PC-3 (cell line): ENCODE results near the gene CMC2. TPM values are rescaled to one million over a fixed set of nuclear protein-coding genes. Genes with fewer than 3 reads are reported as not detected.

Experiments
- ATAC-seq: fragments of 200-7000 bp; cut with Tn5 transposase; 2 replicates; pipeline ENCODE4 v1.9.1; 2020; ENCODE audit warnings: mild to moderate bottlenecking, moderate library complexity
- BruUV-seq: library from RNA; stranded (reverse); fragments of 400-500 nt; replicated peaks from 2 replicates; lab custom pipeline; 2021; lab: Mats Ljungman, UMichigan
- CTCF ChIA-PET: fragments of 300-600 bp; sonication (Branson Sonifier 250); formaldehyde crosslinking; loops from one replicate; lab custom pipeline; 2022; ENCODE audit warnings: antibody characterized with exemption; lab: Charles Lee
- POLR2A ChIA-PET: fragments of 300-600 bp; sonication (Branson Sonifier 250); formaldehyde crosslinking; loops from one replicate; lab custom pipeline; 2022; ENCODE audit warnings: antibody characterized with exemption; ENCODE audit not compliant: unreplicated experiment; lab: Charles Lee
- DNase-seq: peaks from one replicate; pipeline ENCODE4 v3.0.0-alpha.2; 2015
- H2AFZ ChIP-seq: fragments of 300-600 bp; sonication (generic); 2 replicates; pipeline ENCODE4 v1.6.0; 2016; ENCODE audit warnings: antibody characterized with exemption, low read length
- H3F3A ChIP-seq: fragments of 300-600 bp; sonication (generic); one replicate; pipeline ENCODE4 v1.6.0; 2017; ENCODE audit warnings: antibody characterized with exemption, low read length, control low read depth, mild to moderate bottlenecking; ENCODE audit not compliant: unreplicated experiment
- H3K27ac ChIP-seq: fragments of 300-600 bp; sonication (generic); 2 replicates; pipeline ENCODE4 v1.5.1; 2016; ENCODE audit warnings: mild to moderate bottlenecking, low read length
- H3K27me3 ChIP-seq: fragments of 300-600 bp; sonication (generic); 2 replicates; pipeline ENCODE4 v1.6.1; 2016; ENCODE audit warnings: low read length, mixed read lengths
- H3K36me3 ChIP-seq: fragments of 300-600 bp; sonication (generic); 2 replicates; pipeline ENCODE4 v1.6.1; 2016; ENCODE audit warnings: low read depth, mixed run types, low read length, mixed read lengths
- H3K4me1 ChIP-seq: fragments of 300-600 bp; sonication (generic); 2 replicates; pipeline ENCODE4 v1.5.1; 2016; ENCODE audit warnings: low read length; ENCODE audit not compliant: insufficient read depth
- H3K4me2 ChIP-seq: fragments of 300-600 bp; sonication (generic); 2 replicates; pipeline ENCODE4 v1.6.0; 2016; ENCODE audit warnings: low read length
- H3K4me3 ChIP-seq: fragments of 300-600 bp; sonication (generic); 2 replicates; pipeline ENCODE4 v1.5.1; 2016; ENCODE audit warnings: mild to moderate bottlenecking, low read length, mixed read lengths
- H3K79me2 ChIP-seq: fragments of 300-600 bp; sonication (generic); 2 replicates; pipeline ENCODE4 v1.6.1; 2017; ENCODE audit warnings: low read length, mixed read lengths
- H3K9ac ChIP-seq: fragments of 300-600 bp; sonication (generic); 2 replicates; pipeline ENCODE4 v1.6.0; 2016; ENCODE audit warnings: mild to moderate bottlenecking, low read length
- H3K9me2 ChIP-seq: fragments of 300-600 bp; sonication (generic); replicated peaks from 2 replicates; pipeline ENCODE4 v1.6.1; 2016; ENCODE audit warnings: mixed run types, low read length, mixed read lengths
- H3K9me3 ChIP-seq: fragments of 300-600 bp; sonication (generic); 2 replicates; pipeline ENCODE4 v1.6.1; 2016; ENCODE audit warnings: low read length, mixed read lengths
- H4K20me1 ChIP-seq: fragments of 300-600 bp; sonication (generic); 2 replicates; pipeline ENCODE4 v1.6.1; 2016; ENCODE audit warnings: low read length, mixed read lengths
- CTCF ChIP-seq: fragments of 300-600 bp; sonication (generic); conservative IDR thresholded peaks from 2 replicates; pipeline ENCODE4 v1.5.1; 2017; ENCODE audit warnings: antibody characterized with exemption, low read depth, mild to moderate bottlenecking, low read length
- EZH2 ChIP-seq: fragments of 300-600 bp; sonication (generic); IDR thresholded peaks from one replicate; pipeline ENCODE4 v1.6.1; 2017; ENCODE audit warnings: antibody characterized with exemption, mild to moderate bottlenecking, low read length; ENCODE audit not compliant: unreplicated experiment
- EZH2phosphoT487 ChIP-seq: fragments of 300-600 bp; sonication (generic); IDR thresholded peaks from 2 replicates; pipeline ENCODE4 v1.6.1; 2018; ENCODE audit warnings: mild to moderate bottlenecking, antibody characterized with exemption, low read length, borderline replicate concordance
- intact Hi-C: fragments of 100-400 bp; cut with micrococcal nuclease; formaldehyde crosslinking; loops from 2 replicates; pipeline ENCODE4 v1.9.0; 2023
- total RNA-seq: library from RNA; depleted of rRNA; stranded (reverse); fragments of >200 nt; gene quantifications from 2 replicates; pipeline ENCODE4 v1.2.3, GENCODE V29; 2014

CMC2 gene
- total RNA-seq, 1 experiment from 2014 or later: 86.2 TPM

- no peak overlapping the region for H3K9ac ChIP-seq
- TF ChIP-seq EZH2 (no peak), EZH2phosphoT487 (no peak), CTCF (no peak)
- H3K9me2 ChIP-seq: no peaks in the 10 kb centered on the region
- POLR2A ChIA-PET: interaction anchor here (0.5 kb wide), 1 partner anchor 15 kb away, joined by 5 read pairs; no protein-coding TSS in a partner anchor
- CTCF ChIA-PET: no interaction called here
- H2AFZ ChIP-seq: no peak overlapping the region
- intact Hi-C loops: no loop called here
- no peaks in the 10 kb centered on the region for H3K9me3 ChIP-seq
- H3K36me3 ChIP-seq: peaks cover 5% of the 10 kb centered on the region; the same call in 1 of the 2 replicates
- H3F3A ChIP-seq: no peaks in the 10 kb centered on the region
- no TSS peak for BruUV-seq
- H3K27ac ChIP-seq: no peak overlapping the region
- H3K4me3 ChIP-seq: no peak overlapping the region
- no peak for ATAC-seq
- peaks cover 67% of the 10 kb centered on the region for H3K79me2 ChIP-seq
- DNase-seq: no peak
- no peaks in the 10 kb centered on the region for H4K20me1 ChIP-seq
- peaks cover 8% of the 10 kb centered on the region for H3K4me1 ChIP-seq
- H3K27me3 ChIP-seq: no peaks in the 10 kb centered on the region
- H3K4me2 ChIP-seq: no peak overlapping the region
Measured at GRCh38 chr16:80990577-80990976, 16.1 kb downstream of the CMC2 start.

- Histone ChIP-seq H3K4me2 (no peak overlapping the region), H3K9me3 (no peaks in the 10 kb centered on the region), H2AFZ (no peak overlapping the region), H3K79me2 (peaks cover 64% of the 10 kb centered on the region), H3K4me1 (peaks cover 8% of the 10 kb centered on the region), H3K4me3 (no peak overlapping the region), H3K27ac (no peak overlapping the region), H4K20me1 (no peaks in the 10 kb centered on the region), H3K27me3 (no peaks in the 10 kb centered on the region), H3K9ac (no peak overlapping the region), H3K9me2 (no peaks in the 10 kb centered on the region), H3K36me3 (peaks cover 5% of the 10 kb centered on the region; the same call in 1 of the 2 replicates), H3F3A (no peaks in the 10 kb centered on the region)
- POLR2A ChIA-PET: interaction anchor here (0.6 to 0.7 kb wide), 2 partner anchors 21 to 464 kb away, joined by 4 to 6 read pairs; no protein-coding TSS in a partner anchor
- intact Hi-C loops: no loop called here
- peak; percentile 71 for ATAC-seq
- BruUV-seq: no TSS peak
- CTCF ChIA-PET: interaction anchor here (0.6 kb wide), 1 partner anchor 15 kb away, joined by 3 read pairs; no protein-coding TSS in a partner anchor
- TF ChIP-seq EZH2 (no peak), EZH2phosphoT487 (no peak), CTCF (no peak)
- peak; percentile 11 for DNase-seq
Measured at GRCh38 chr16:80989801-80990200, 16.9 kb downstream of the CMC2 start.

GRCh38 chr16:80988756-80989155 lies 17.9 kb downstream of the CMC2 start:
- H3K79me2 ChIP-seq: peaks cover 58% of the 10 kb centered on the region

More at GRCh38 chr16:80988756-80989155, 17.9 kb downstream of the CMC2 start:
- H3K4me2 ChIP-seq: no peak overlapping the region
- no peaks in the 10 kb centered on the region for H4K20me1 ChIP-seq
- no peaks in the 10 kb centered on the region for H3K9me3 ChIP-seq
- TF ChIP-seq CTCF (no peak), EZH2 (no peak), EZH2phosphoT487 (no peak)
- peaks cover 5% of the 10 kb centered on the region; the same call in 1 of the 2 replicates for H3K36me3 ChIP-seq
- no peak overlapping the region for H3K4me3 ChIP-seq
- H2AFZ ChIP-seq: no peak overlapping the region
- H3F3A ChIP-seq: no peaks in the 10 kb centered on the region
- ChIA-PET CTCF (no interaction called here), POLR2A (no interaction called here)
- no peak overlapping the region for H3K9ac ChIP-seq
- H3K9me2 ChIP-seq: no peaks in the 10 kb centered on the region
- no TSS peak for BruUV-seq
- no peak overlapping the region for H3K27ac ChIP-seq
- H3K27me3 ChIP-seq: no peaks in the 10 kb centered on the region
- DNase-seq: no peak
- intact Hi-C loops: no loop called here
- ATAC-seq: no peak
- peaks cover under 1% of the 10 kb centered on the region; the same call in 1 of the 2 replicates for H3K4me1 ChIP-seq
